HepG2 (cell line): ENCODE measurements around the gene LYZ. TPM values are rescaled to one million over a fixed set of nuclear protein-coding genes. Genes with fewer than 3 reads are reported as not detected.

Source experiments
- AGO2 ChIP-seq: fragments of 200-400 bp; formaldehyde crosslinking; optimal IDR thresholded peaks from 2 replicates; pipeline ENCODE3; 2017; ENCODE audit warnings: mild to moderate bottlenecking, low read depth, low read length, moderate library complexity
- CREBL2 ChIP-seq: sonication (generic); formaldehyde crosslinking; IDR thresholded peaks from 2 replicates; pipeline ENCODE4 v1.8.1; 2023; ENCODE audit warnings: missing genetic modification reagents, mild to moderate bottlenecking, borderline replicate concordance
- CSRNP2 ChIP-seq: sonication (generic); formaldehyde crosslinking; conservative IDR thresholded peaks from 2 replicates; pipeline ENCODE4 v1.8.0; 2022; ENCODE audit warnings: low read depth, missing genetic modification reagents
- FOSL1 ChIP-seq: sonication (generic); formaldehyde crosslinking; IDR thresholded peaks from 2 replicates; pipeline ENCODE4 v1.9.0; 2021; ENCODE audit warnings: missing genetic modification reagents, borderline replicate concordance
- HMGXB3 ChIP-seq: sonication (generic); formaldehyde crosslinking; IDR thresholded peaks from 2 replicates; pipeline ENCODE4 v1.4.0; 2020; ENCODE audit warnings: missing genetic modification reagents, borderline replicate concordance
- MLX ChIP-seq: IDR thresholded peaks from 2 replicates; pipeline ENCODE4 v1.6.1; 2016
- PCBP2 ChIP-seq: fragments of 200-400 bp; formaldehyde crosslinking; optimal IDR thresholded peaks from 2 replicates; pipeline ENCODE3; 2018; ENCODE audit warnings: low read length, low read depth; ENCODE audit not compliant: poor library complexity, severe bottlenecking
- POGZ ChIP-seq: sonication (generic); formaldehyde crosslinking; IDR thresholded peaks from 2 replicates; pipeline ENCODE4 v1.4.0; 2020; ENCODE audit warnings: mild to moderate bottlenecking, missing genetic modification reagents
- RBAK ChIP-seq: sonication (generic); formaldehyde crosslinking; IDR thresholded peaks from 2 replicates; pipeline ENCODE4 v1.5.1; 2020; ENCODE audit warnings: mild to moderate bottlenecking, missing genetic modification reagents
- RFX3 ChIP-seq: IDR thresholded peaks from 2 replicates; pipeline ENCODE4 v1.6.1; 2016; ENCODE audit warnings: missing biosample characterization, missing genetic modification reagents
- RNF2 ChIP-seq: fragments of 450-650 bp; conservative IDR thresholded peaks from 2 replicates; pipeline ENCODE4 v1.6.1; 2016; ENCODE audit warnings: low read depth
- SIX4 ChIP-seq: sonication (generic); formaldehyde crosslinking; IDR thresholded peaks from 2 replicates; pipeline ENCODE4 v1.4.0; 2020; ENCODE audit warnings: missing genetic modification reagents
- SNRNP70 ChIP-seq: fragments of 200-400 bp; formaldehyde crosslinking; IDR thresholded peaks from 2 replicates; pipeline ENCODE4 v1.6.1; 2017; ENCODE audit warnings: mild to moderate bottlenecking, low read depth, low read length, moderate library complexity
- SRY ChIP-seq: sonication (generic); formaldehyde crosslinking; IDR thresholded peaks from 2 replicates; pipeline ENCODE4 v1.8.0; 2022; ENCODE audit warnings: mild to moderate bottlenecking, missing genetic modification reagents
- TOPORS ChIP-seq: sonication (generic); formaldehyde crosslinking; IDR thresholded peaks from 2 replicates; pipeline ENCODE4 v1.8.0; 2023; ENCODE audit warnings: mild to moderate bottlenecking, missing genetic modification reagents
- ZNF101 ChIP-seq: sonication (generic); formaldehyde crosslinking; IDR thresholded peaks from 2 replicates; pipeline ENCODE4 v1.4.0; 2020; ENCODE audit warnings: mild to moderate bottlenecking, low read depth, missing genetic modification reagents, borderline replicate concordance
- ZNF12 ChIP-seq: sonication (generic); formaldehyde crosslinking; IDR thresholded peaks from 2 replicates; pipeline ENCODE4 v1.5.0; 2020; ENCODE audit warnings: missing genetic modification reagents
- ZNF44 ChIP-seq: sonication (generic); formaldehyde crosslinking; IDR thresholded peaks from 2 replicates; pipeline ENCODE4 v1.5.1; 2020; ENCODE audit warnings: mild to moderate bottlenecking, missing genetic modification reagents
- ZNF678 ChIP-seq: sonication (generic); formaldehyde crosslinking; IDR thresholded peaks from 2 replicates; pipeline ENCODE4 v1.4.0; 2020; ENCODE audit warnings: mild to moderate bottlenecking, missing genetic modification reagents
- ZNF879 ChIP-seq: sonication (generic); formaldehyde crosslinking; IDR thresholded peaks from 2 replicates; pipeline ENCODE4 v1.8.1; 2023; ENCODE audit warnings: missing genetic modification reagents
- ZSCAN5A ChIP-seq: sonication (generic); formaldehyde crosslinking; IDR thresholded peaks from 2 replicates; pipeline ENCODE4 v1.8.0; 2022; ENCODE audit warnings: mild to moderate bottlenecking, missing genetic modification reagents, borderline replicate concordance
- polyA plus RNA-seq, 8 experiments: library from polyadenylated mRNA; depleted of rRNA in 3 of 8; stranded (reverse) in 7 of 8; unstranded in 1 of 8; fragments of >200 nt; fragmentation: Illumina TruSeq in 4 of 8; extraction: Trizol in 4 of 8; gene quantifications; 2 replicates each; pipeline versions ENCODE4 v1.2.1 to v1.2.3, GENCODE V29; 2011 to 2016; ENCODE audit warnings: low read depth in 4 of 8, missing spikeins in 1 of 8, mixed read lengths in 1 of 8; ENCODE audit not compliant: insufficient read depth in 1 of 8
- total RNA-seq, 5 experiments: library from RNA; depleted of rRNA; stranded (reverse); fragments of >200 nt; fragmentation: Illumina TruSeq; extraction: Trizol; gene quantifications; 2 replicates each; pipeline ENCODE4 v1.2.3, GENCODE V29; 2016; ENCODE audit warnings: low read depth in 1 of 5

Gene LYZ
- total and polyA plus RNA-seq, 2 of the 13 experiments (the other 11 are each of a cell fraction or from before 2014, with no cell fraction given): 1,788 to 2,054 TPM

GRCh38 chr12:69359531-69360347 is 11.6 kb downstream of the LYZ start, which contains the start of gene YEATS4 (continued):
- no peak for TF ChIP-seq HMGXB3 (CRISPR knock-in tag)
- 0 out of 2 replicates have a peak, but pooled peaks have one; percentile 40 for TF ChIP-seq CREBL2
- 0 out of 2 replicates have a peak, but pooled peaks have one; percentile 62 for TF ChIP-seq ZNF678 (CRISPR knock-in tag)
- TF ChIP-seq TOPORS: peak; percentile 93
- no peak; the same call in 1 of the 2 replicates for TF ChIP-seq ZNF44 (CRISPR knock-in tag)
- peak; percentile 91; the same call in 1 of the 2 replicates for TF ChIP-seq ZSCAN5A (CRISPR knock-in tag)
- peak; percentile 97 for TF ChIP-seq AGO2
- 0 out of 2 replicates have a peak, but pooled peaks have one; percentile 7 for TF ChIP-seq ZNF12 (CRISPR knock-in tag)
- TF ChIP-seq PCBP2: no peak
- peak; percentile 90; the same call in 1 of the 2 replicates for TF ChIP-seq ZNF101 (CRISPR knock-in tag)
- peak; percentile 80 for TF ChIP-seq RNF2
- TF ChIP-seq POGZ (CRISPR knock-in tag): peak; percentile 82
- TF ChIP-seq RFX3: peak; percentile 61
- TF ChIP-seq RBAK (CRISPR knock-in tag): no peak
- TF ChIP-seq FOSL1 (CRISPR knock-in tag): no peak
- no peak; the same call in 1 of the 2 replicates for TF ChIP-seq SIX4 (CRISPR knock-in tag)
- no peak for TF ChIP-seq SNRNP70
- no peak for TF ChIP-seq CSRNP2 (CRISPR knock-in tag)
- TF ChIP-seq ZNF879 (CRISPR knock-in tag): no peak; the same call in 1 of the 2 replicates
- TF ChIP-seq SRY (CRISPR knock-in tag): peak; percentile 90
- no peak for TF ChIP-seq MLX (CRISPR knock-in tag)
